Ishikawa (cell line): ENCODE data around the gene MAFF.

Experiments
- CEBPB ChIP-seq: IDR thresholded peaks from 2 replicates; pipeline ENCODE4 v1.6.1; 2012
- CREB1 ChIP-seq: IDR thresholded peaks from 2 replicates; pipeline ENCODE4 v1.6.1; 2012; ENCODE audit warnings: low read depth
- EGR1 ChIP-seq: IDR thresholded peaks from 2 replicates; pipeline ENCODE4 v1.6.1; 2012
- EP300 ChIP-seq: IDR thresholded peaks from 2 replicates; pipeline ENCODE4 v1.6.1; 2012; ENCODE audit warnings: borderline replicate concordance
- FOXM1 ChIP-seq: IDR thresholded peaks from 2 replicates; pipeline ENCODE4 v1.6.1; 2012; ENCODE audit warnings: low read depth, borderline replicate concordance
- MAX ChIP-seq: IDR thresholded peaks from 2 replicates; pipeline ENCODE4 v1.6.1; 2012
- NFIC ChIP-seq: IDR thresholded peaks from 2 replicates; pipeline ENCODE4 v1.6.1; 2012
- RAD21 ChIP-seq: IDR thresholded peaks from 2 replicates; pipeline ENCODE4 v1.6.1; 2012; ENCODE audit warnings: low read depth
- TAF1 ChIP-seq: IDR thresholded peaks from 2 replicates; pipeline ENCODE4 v1.6.1; 2012; ENCODE audit warnings: low read depth, mild to moderate bottlenecking
- TCF12 ChIP-seq: IDR thresholded peaks from 2 replicates; pipeline ENCODE4 v1.6.1; 2012; ENCODE audit warnings: low read depth
- TEAD4 ChIP-seq: IDR thresholded peaks from 2 replicates; pipeline ENCODE4 v1.6.1; 2012
- YY1 ChIP-seq: IDR thresholded peaks from 2 replicates; pipeline ENCODE4 v1.6.1; 2012; ENCODE audit warnings: low read depth
- ZBTB7A ChIP-seq: IDR thresholded peaks from 2 replicates; pipeline ENCODE4 v1.6.1; 2012; ENCODE audit warnings: low read depth
- TF ChIP-seq, protein P1 (sequence below): IDR thresholded peaks from 2 replicates; pipeline ENCODE4 v1.6.1; 2012; ENCODE audit warnings: low read depth, mild to moderate bottlenecking
- TF ChIP-seq, protein P2 (sequence below): IDR thresholded peaks from 2 replicates; pipeline ENCODE4 v1.6.1; 2012

The MAFF gene

DNA sequence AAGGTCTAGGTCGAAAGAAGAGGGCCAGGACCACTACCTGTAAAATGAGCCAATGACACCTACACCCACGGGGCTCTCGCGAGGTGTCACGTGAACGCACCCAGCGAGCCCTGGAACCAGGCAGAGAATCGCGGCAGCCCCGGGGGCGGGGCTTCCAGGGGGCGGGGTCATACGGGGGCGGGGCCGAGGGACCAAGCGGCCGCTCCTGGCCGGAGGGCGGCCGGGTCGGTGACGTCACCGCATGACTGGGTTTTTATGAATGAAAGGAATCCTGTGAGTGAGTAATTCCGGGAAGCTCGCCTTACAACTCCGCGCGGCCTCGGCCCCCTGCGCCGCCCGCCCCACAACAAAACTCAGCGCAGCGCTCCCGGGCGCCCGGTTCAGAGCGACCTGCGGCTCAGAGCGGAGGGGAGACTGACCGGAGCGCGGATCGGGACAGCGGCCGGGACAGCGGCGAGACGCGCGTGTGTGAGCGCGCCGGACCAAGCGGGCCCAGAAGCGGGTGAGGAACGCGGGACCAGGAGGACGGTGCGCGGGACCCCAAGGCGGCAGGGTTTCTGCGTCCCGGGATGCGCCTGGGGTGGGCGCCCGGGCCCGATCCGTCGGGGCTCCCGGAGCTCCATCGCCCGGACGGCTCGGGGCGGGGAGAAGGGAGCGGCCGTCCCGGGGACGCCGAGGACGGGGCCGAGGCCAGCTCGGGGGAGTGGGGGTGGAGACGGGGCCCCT lies at the start of gene MAFF:
TSS of gene MAFF (plus strand) at position 284 of the 726 bp plus-strand sequence. CDS start 11,860 bp downstream, outside the sequence.
- TF ChIP-seq, protein P1, sequence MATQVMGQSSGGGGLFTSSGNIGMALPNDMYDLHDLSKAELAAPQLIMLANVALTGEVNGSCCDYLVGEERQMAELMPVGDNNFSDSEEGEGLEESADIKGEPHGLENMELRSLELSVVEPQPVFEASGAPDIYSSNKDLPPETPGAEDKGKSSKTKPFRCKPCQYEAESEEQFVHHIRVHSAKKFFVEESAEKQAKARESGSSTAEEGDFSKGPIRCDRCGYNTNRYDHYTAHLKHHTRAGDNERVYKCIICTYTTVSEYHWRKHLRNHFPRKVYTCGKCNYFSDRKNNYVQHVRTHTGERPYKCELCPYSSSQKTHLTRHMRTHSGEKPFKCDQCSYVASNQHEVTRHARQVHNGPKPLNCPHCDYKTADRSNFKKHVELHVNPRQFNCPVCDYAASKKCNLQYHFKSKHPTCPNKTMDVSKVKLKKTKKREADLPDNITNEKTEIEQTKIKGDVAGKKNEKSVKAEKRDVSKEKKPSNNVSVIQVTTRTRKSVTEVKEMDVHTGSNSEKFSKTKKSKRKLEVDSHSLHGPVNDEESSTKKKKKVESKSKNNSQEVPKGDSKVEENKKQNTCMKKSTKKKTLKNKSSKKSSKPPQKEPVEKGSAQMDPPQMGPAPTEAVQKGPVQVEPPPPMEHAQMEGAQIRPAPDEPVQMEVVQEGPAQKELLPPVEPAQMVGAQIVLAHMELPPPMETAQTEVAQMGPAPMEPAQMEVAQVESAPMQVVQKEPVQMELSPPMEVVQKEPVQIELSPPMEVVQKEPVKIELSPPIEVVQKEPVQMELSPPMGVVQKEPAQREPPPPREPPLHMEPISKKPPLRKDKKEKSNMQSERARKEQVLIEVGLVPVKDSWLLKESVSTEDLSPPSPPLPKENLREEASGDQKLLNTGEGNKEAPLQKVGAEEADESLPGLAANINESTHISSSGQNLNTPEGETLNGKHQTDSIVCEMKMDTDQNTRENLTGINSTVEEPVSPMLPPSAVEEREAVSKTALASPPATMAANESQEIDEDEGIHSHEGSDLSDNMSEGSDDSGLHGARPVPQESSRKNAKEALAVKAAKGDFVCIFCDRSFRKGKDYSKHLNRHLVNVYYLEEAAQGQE = no peak; the same call in 1 of the 2 replicates
- TF ChIP-seq RAD21 (no peak), MAX (no peak), TCF12 (peak; percentile 55; the same call in 1 of the 2 replicates), EP300 (0 out of 2 replicates have a peak, but pooled peaks have one; percentile 24), TAF1 (peak; percentile 16; the same call in 1 of the 2 replicates), ZBTB7A (peak; percentile 36), NFIC (peak; percentile 30), TEAD4 (peak; percentile 80), CREB1 (peak; percentile 62; the same call in 1 of the 2 replicates)
- TF ChIP-seq, protein P2, sequence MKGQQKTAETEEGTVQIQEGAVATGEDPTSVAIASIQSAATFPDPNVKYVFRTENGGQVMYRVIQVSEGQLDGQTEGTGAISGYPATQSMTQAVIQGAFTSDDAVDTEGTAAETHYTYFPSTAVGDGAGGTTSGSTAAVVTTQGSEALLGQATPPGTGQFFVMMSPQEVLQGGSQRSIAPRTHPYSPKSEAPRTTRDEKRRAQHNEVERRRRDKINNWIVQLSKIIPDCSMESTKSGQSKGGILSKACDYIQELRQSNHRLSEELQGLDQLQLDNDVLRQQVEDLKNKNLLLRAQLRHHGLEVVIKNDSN = peak; percentile 91

DNA sequence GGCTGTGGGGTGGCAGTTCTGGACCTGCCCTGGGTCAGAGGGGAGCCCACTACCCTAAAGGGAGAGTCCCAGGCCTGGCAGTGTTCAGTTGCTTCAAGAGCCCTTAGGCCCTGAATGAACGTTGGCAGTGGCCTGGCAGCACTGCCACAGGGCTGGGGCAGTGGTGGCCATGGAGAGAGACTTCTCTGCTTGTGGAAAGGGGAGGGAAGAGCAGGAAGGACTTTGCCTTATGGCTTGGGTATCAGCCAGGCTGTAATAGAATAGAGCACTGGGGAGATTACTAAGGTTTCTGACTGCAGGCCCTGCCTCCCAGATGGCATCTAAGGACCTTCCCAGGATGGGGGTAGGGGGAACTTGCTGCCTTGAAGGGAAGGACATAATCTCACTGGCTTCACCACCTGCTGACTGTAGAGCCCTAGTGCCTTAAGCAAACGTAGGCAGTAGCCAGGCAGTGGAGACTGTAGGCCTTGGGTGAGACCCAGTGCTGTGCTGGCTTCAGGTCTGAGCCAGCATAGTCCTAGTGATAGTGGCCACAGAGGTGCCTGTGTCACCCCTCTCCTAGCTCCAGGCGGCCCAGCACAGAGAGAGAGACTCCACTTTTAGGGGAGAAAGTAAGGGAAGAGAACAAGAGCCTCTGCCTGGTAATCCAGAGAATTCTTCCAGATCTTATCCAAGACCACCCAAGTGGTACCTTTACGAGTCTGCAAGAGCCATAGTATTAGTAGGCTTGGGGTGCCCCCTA lies 47.8 kb upstream of the MAFF start:
- TF ChIP-seq, protein P2 = no peak
- peak; percentile 36; the same call in 1 of the 2 replicates for TF ChIP-seq RAD21

GRCh38 chr22:38155703-38156102 lies 46.1 kb upstream of the MAFF start:
- TF ChIP-seq YY1 (no peak), EP300 (no peak), NFIC (no peak), ZBTB7A (no peak), EGR1 (no peak), MAX (no peak), CREB1 (no peak), CEBPB (no peak)
- TF ChIP-seq, protein P1 = no peak

GRCh38 chr22:38162881-38163843 lies 38.6 kb upstream of the MAFF start:
- no peak for TF ChIP-seq CEBPB
- no peak for TF ChIP-seq TEAD4
- TF ChIP-seq YY1 = no peak
- TF ChIP-seq TAF1 = no peak
- TF ChIP-seq, protein P2 = no peak
- no peak for TF ChIP-seq CREB1
- no peak for TF ChIP-seq ZBTB7A
- TF ChIP-seq, protein P1 = no peak
- TF ChIP-seq TCF12 = no peak
- TF ChIP-seq EGR1 = no peak
- TF ChIP-seq RAD21 = no peak
- no peak for TF ChIP-seq NFIC
- TF ChIP-seq MAX = no peak
- TF ChIP-seq FOXM1 = no peak
- TF ChIP-seq EP300 = no peak
